HepG2 (cell line): ENCODE results near the gene CCDC97. TPM values are rescaled to one million over a fixed set of nuclear protein-coding genes. Genes with fewer than 3 reads are reported as not detected.

ENCODE experiments used
- CREBL2 ChIP-seq: sonication (generic); formaldehyde crosslinking; IDR thresholded peaks from 2 replicates; pipeline ENCODE4 v1.8.1; 2023; ENCODE audit warnings: missing genetic modification reagents, mild to moderate bottlenecking, borderline replicate concordance
- DNMT1 ChIP-seq: sonication (generic); formaldehyde crosslinking; IDR thresholded peaks from 2 replicates; pipeline ENCODE4 v1.5.1; 2020; ENCODE audit warnings: mild to moderate bottlenecking, missing genetic modification reagents
- GTF2F1 ChIP-seq: fragments of 150-350 bp; IDR thresholded peaks from 2 replicates; pipeline ENCODE4 v1.6.1; 2014; ENCODE audit warnings: low read length
- HDAC6 ChIP-seq: fragments of 200-600 bp; sonication (generic); IDR thresholded peaks from 2 replicates; pipeline ENCODE4 v1.7.0; 2017; ENCODE audit warnings: mild to moderate bottlenecking, antibody characterized with exemption, low read length, low read depth
- IRF2 ChIP-seq: IDR thresholded peaks from 2 replicates; pipeline ENCODE4 v1.6.1; 2018; ENCODE audit warnings: missing genetic modification reagents, missing compliant biosample characterization
- ISL2 ChIP-seq: sonication (generic); formaldehyde crosslinking; IDR thresholded peaks from 2 replicates; pipeline ENCODE4 v1.5.0; 2020; ENCODE audit warnings: missing genetic modification reagents
- NCOR1 ChIP-seq: fragments of 200-600 bp; sonication (generic); IDR thresholded peaks from 2 replicates; pipeline ENCODE4 v1.7.0; 2017; ENCODE audit warnings: antibody characterized with exemption, low read length, borderline replicate concordance
- RFX3 ChIP-seq: IDR thresholded peaks from 2 replicates; pipeline ENCODE4 v1.6.1; 2016; ENCODE audit warnings: missing biosample characterization, missing genetic modification reagents
- RXRB ChIP-seq: IDR thresholded peaks from 2 replicates; pipeline ENCODE4 v1.6.1; 2016; ENCODE audit warnings: borderline replicate concordance, missing genetic modification reagents, missing compliant biosample characterization
- SMAD1 ChIP-seq: sonication (generic); formaldehyde crosslinking; IDR thresholded peaks from 2 replicates; pipeline ENCODE4 v1.4.0; 2020; ENCODE audit warnings: missing genetic modification reagents, low read depth, mild to moderate bottlenecking, borderline replicate concordance
- THRA ChIP-seq: sonication (generic); formaldehyde crosslinking; IDR thresholded peaks from 2 replicates; pipeline ENCODE4 v1.4.0; 2020; ENCODE audit warnings: missing genetic modification reagents, borderline replicate concordance
- ZBTB26 ChIP-seq: IDR thresholded peaks from 2 replicates; pipeline ENCODE4 v1.6.1; 2016; ENCODE audit warnings: missing compliant biosample characterization, missing genetic modification reagents, borderline replicate concordance
- ZBTB8A ChIP-seq: sonication (generic); formaldehyde crosslinking; IDR thresholded peaks from 2 replicates; pipeline ENCODE4 v1.4.0; 2020; ENCODE audit warnings: mild to moderate bottlenecking, low read depth, missing genetic modification reagents, borderline replicate concordance
- ZNF264 ChIP-seq: sonication (generic); formaldehyde crosslinking; IDR thresholded peaks from 2 replicates; pipeline ENCODE4 v1.4.0; 2020; ENCODE audit warnings: missing genetic modification reagents
- ZNF280B ChIP-seq: sonication (generic); formaldehyde crosslinking; IDR thresholded peaks from 2 replicates; pipeline ENCODE4 v1.5.0; 2020; ENCODE audit warnings: missing genetic modification reagents, mild to moderate bottlenecking, borderline replicate concordance
- ZNF749 ChIP-seq: sonication (generic); formaldehyde crosslinking; IDR thresholded peaks from 2 replicates; pipeline ENCODE4 v1.8.0; 2022; ENCODE audit warnings: mild to moderate bottlenecking, missing genetic modification reagents, moderate library complexity, borderline replicate concordance
- ZNF777 ChIP-seq: sonication (generic); formaldehyde crosslinking; IDR thresholded peaks from 2 replicates; pipeline ENCODE4 v1.4.0; 2020; ENCODE audit warnings: missing genetic modification reagents
- ZNF850 ChIP-seq: sonication (generic); formaldehyde crosslinking; conservative IDR thresholded peaks from 2 replicates; pipeline ENCODE4 v1.9.0; 2021; ENCODE audit warnings: mild to moderate bottlenecking, missing genetic modification reagents
- ZSCAN9 ChIP-seq: IDR thresholded peaks from 2 replicates; pipeline ENCODE4 v1.6.1; 2016; ENCODE audit warnings: borderline replicate concordance
- ZUFSP ChIP-seq: sonication (generic); formaldehyde crosslinking; IDR thresholded peaks from 2 replicates; pipeline ENCODE4 v1.9.0; 2021; ENCODE audit warnings: missing genetic modification reagents, mild to moderate bottlenecking, borderline replicate concordance
- polyA plus RNA-seq, 8 experiments: library from polyadenylated mRNA; depleted of rRNA in 3 of 8; stranded (reverse) in 7 of 8; unstranded in 1 of 8; fragments of >200 nt; fragmentation: Illumina TruSeq in 4 of 8; extraction: Trizol in 4 of 8; gene quantifications; 2 replicates each; pipeline versions ENCODE4 v1.2.1 to v1.2.3, GENCODE V29; 2011 to 2016; ENCODE audit warnings: low read depth in 4 of 8, missing spikeins in 1 of 8, mixed read lengths in 1 of 8; ENCODE audit not compliant: insufficient read depth in 1 of 8
- total RNA-seq, 5 experiments: library from RNA; depleted of rRNA; stranded (reverse); fragments of >200 nt; fragmentation: Illumina TruSeq; extraction: Trizol; gene quantifications; 2 replicates each; pipeline ENCODE4 v1.2.3, GENCODE V29; 2016; ENCODE audit warnings: low read depth in 1 of 5
- TF ChIP-seq, protein P1 (sequence below): sonication (generic); formaldehyde crosslinking; IDR thresholded peaks from 2 replicates; pipeline ENCODE4 v1.4.0; 2020; ENCODE audit warnings: mild to moderate bottlenecking, low read depth, missing genetic modification reagents

Gene CCDC97
- total and polyA plus RNA-seq, 2 of the 13 experiments (the other 11 are each of a cell fraction or from before 2014, with no cell fraction given): 6.2 to 7.3 TPM

DNA sequence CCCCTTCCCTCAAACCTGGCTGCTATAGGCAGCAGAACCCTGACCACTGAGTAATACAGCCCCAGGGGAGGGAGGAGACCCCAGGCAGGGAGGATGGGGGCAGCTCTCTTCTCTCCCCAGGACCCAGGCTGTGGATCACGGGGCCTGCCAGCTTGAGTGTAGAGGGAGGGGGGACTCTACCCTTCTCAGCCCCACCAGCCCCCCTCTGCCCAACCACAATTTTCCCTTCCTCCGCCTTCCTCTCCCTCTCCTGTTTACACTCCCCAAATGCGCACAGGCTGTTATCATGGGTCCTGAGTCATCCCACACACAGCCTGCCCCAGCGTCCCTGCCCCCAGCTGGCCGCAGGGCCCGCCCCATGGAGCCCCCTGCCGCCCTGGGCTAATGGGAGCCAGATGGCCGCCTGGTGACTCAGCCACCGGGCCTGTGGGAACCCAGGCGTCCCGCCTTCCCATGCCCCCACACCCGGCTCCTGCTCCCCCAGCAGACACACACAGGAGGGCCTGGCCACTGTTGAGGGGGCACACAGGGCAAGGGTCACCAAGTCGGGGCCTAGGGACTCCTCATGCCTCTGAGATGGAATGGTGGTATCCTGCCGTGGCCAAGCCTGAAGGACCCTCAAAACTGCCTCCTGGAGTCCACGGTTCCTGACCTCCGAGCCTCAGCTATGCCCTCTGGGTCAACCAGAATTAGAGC, 13.6 kb downstream of the CCDC97 start (continued):
- TF ChIP-seq DNMT1 (CRISPR knock-in tag) (no peak), CREBL2 (CRISPR knock-in tag) (no peak), ZNF749 (CRISPR knock-in tag) (no peak), HDAC6 (no peak), ZNF777 (no peak), RFX3 (CRISPR knock-in tag) (no peak), ZNF280B (CRISPR knock-in tag) (no peak), NCOR1 (no peak), ZUFSP (CRISPR knock-in tag) (no peak), ZSCAN9 (CRISPR knock-in tag) (no peak), GTF2F1 (no peak), ZBTB8A (no peak), SMAD1 (no peak), ZNF850 (CRISPR knock-in tag) (no peak), THRA (peak; percentile 47; the same call in 1 of the 2 replicates), RXRB (no peak), ZNF264 (CRISPR knock-in tag) (no peak), ZBTB26 (CRISPR knock-in tag) (no peak), ISL2 (CRISPR knock-in tag) (no peak), IRF2 (CRISPR knock-in tag) (no peak)
- TF ChIP-seq, protein P1, sequence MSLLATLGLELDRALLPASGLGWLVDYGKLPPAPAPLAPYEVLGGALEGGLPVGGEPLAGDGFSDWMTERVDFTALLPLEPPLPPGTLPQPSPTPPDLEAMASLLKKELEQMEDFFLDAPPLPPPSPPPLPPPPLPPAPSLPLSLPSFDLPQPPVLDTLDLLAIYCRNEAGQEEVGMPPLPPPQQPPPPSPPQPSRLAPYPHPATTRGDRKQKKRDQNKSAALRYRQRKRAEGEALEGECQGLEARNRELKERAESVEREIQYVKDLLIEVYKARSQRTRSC (CRISPR knock-in tag): no peak
